ENCODE data around the gene PTGES3L.

DNA sequence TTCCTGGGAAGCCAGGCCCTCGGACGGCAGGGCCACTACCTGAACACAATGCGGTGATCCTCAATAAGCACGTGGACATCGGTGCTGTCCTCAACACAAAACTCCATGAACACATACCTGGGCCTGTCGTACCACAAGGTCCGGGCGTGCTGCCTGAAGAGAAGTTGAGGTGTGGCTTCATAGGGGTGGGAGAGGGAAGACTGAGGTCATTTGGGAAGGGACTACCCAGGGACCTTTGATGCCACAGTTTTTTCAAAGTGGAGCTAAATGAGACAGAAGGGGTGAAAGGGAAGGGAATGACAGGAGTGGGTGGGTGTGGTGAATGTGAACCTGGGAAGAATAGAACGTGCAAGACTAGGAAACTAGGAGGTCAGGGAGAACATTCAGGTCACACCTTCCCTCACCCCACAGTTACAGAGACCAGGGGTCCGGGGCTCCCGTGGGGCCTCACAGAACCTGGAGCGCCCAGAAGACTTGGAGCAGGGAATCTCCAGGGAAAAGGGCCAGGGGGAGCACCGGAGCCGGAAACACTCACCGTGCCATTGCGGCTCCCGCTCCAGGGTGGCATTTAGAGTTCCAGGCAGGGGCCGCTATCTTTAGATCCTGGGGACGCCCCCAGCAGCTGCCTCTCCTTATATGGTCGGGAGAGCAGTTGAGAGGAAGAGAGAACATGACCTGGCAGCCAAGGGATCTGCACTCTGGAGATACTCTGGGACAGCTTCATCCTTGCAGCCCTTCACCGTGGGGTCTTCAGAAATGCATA, at the start of gene PTGES3L:
- TF ChIP-seq, protein P1, sequence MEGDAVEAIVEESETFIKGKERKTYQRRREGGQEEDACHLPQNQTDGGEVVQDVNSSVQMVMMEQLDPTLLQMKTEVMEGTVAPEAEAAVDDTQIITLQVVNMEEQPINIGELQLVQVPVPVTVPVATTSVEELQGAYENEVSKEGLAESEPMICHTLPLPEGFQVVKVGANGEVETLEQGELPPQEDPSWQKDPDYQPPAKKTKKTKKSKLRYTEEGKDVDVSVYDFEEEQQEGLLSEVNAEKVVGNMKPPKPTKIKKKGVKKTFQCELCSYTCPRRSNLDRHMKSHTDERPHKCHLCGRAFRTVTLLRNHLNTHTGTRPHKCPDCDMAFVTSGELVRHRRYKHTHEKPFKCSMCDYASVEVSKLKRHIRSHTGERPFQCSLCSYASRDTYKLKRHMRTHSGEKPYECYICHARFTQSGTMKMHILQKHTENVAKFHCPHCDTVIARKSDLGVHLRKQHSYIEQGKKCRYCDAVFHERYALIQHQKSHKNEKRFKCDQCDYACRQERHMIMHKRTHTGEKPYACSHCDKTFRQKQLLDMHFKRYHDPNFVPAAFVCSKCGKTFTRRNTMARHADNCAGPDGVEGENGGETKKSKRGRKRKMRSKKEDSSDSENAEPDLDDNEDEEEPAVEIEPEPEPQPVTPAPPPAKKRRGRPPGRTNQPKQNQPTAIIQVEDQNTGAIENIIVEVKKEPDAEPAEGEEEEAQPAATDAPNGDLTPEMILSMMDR (IDR thresholded peaks at IDR 0.05 in 8 of 11, conservative IDR thresholded peaks at IDR 0.05 in 3 of 11): no peak
- TF ChIP-seq POLR2A (IDR thresholded peaks at IDR 0.05): no peak

Measured in spleen (tissue), 7 donors.